Endothelial cell of umbilical vein (primary cell): ENCODE measurements around the gene MTAP. TPM values are rescaled to one million over a fixed set of nuclear protein-coding genes. Genes with fewer than 3 reads are reported as not detected.

Experiments
- BruUV-seq: library from RNA; stranded (reverse); fragments of 400-500 nt; replicated peaks from 2 replicates; lab custom pipeline; 2021; lab: Mats Ljungman, UMichigan
- CTCF ChIA-PET: fragments of 300-600, 350-600 bp; sonication (Branson Sonifier 250); formaldehyde crosslinking; loops from one replicate; lab custom pipeline; 2021; ENCODE audit warnings: antibody characterized with exemption, inconsistent platforms; lab: Charles Lee
- POLR2A ChIA-PET: fragments of 300-600, 350-600 bp; sonication (Branson Sonifier 250); formaldehyde crosslinking; loops from one replicate; lab custom pipeline; 2021; ENCODE audit warnings: antibody characterized with exemption, inconsistent platforms; lab: Charles Lee
- DNase-seq: peaks from one replicate; pipeline ENCODE4 v3.0.0-alpha.2; 2011; ENCODE audit warnings: low read depth, low spot score
- FAIRE-seq: peaks from 2 replicates; lab custom pipeline; 2011; peaks lifted over from hg19 to GRCh38; lab: Jason Lieb, UNC
- H2AFZ ChIP-seq: 2 replicates; pipeline ENCODE4 v1.6.0; 2012; ENCODE audit warnings: low read depth, low read length, control low read depth, inconsistent platforms
- H3K27ac ChIP-seq: 2 replicates; pipeline ENCODE4 v1.5.1; 2011; ENCODE audit warnings: low read depth, mild to moderate bottlenecking, control low read depth, low read length, moderate library complexity; ENCODE audit not compliant: insufficient read depth
- H3K27me3 ChIP-seq, 2 experiments: 2 replicates each; pipeline versions ENCODE4 v1.6.0 to v1.6.1; 2011; ENCODE audit warnings: low read length in 2 of 2, mixed read lengths in 1 of 2; ENCODE audit not compliant: control insufficient read depth in 2 of 2, insufficient read depth in 2 of 2
- H3K36me3 ChIP-seq, 2 experiments: 2 replicates in 1 of 2; 3 replicates in 1 of 2; pipeline ENCODE4 v1.5.1; 2011; ENCODE audit warnings: low read length in 2 of 2, mild to moderate bottlenecking in 1 of 2, moderate library complexity in 1 of 2; ENCODE audit not compliant: control insufficient read depth in 2 of 2, insufficient read depth in 2 of 2; ENCODE audit errors: extremely low read depth in 1 of 2
- H3K4me1 ChIP-seq: 3 replicates; pipeline ENCODE4 v1.5.1; 2011; ENCODE audit warnings: mild to moderate bottlenecking, low read length; ENCODE audit not compliant: control insufficient read depth, insufficient read depth; ENCODE audit errors: extremely low read depth
- H3K4me2 ChIP-seq: 2 replicates; pipeline ENCODE4 v1.6.1; 2011; ENCODE audit warnings: low read length, control low read depth, mixed read lengths; ENCODE audit not compliant: insufficient read depth
- H3K4me3 ChIP-seq, 3 experiments: fragments of 200-600 bp in 1 of 3; sonication (generic), shearing (Covaris generic) in 1 of 3; replicated peaks in 1 of 3; 2 replicates each; pipeline ENCODE4 v1.5.1; 2011 to 2016; ENCODE audit warnings: control low read depth in 3 of 3, low read length in 3 of 3, mild to moderate bottlenecking in 2 of 3, inconsistent platforms in 1 of 3, low read depth in 1 of 3, moderate library complexity in 1 of 3; ENCODE audit not compliant: insufficient read depth in 1 of 3
- H3K79me2 ChIP-seq: 2 replicates; pipeline ENCODE4 v1.6.0; 2012; ENCODE audit warnings: low read length, inconsistent platforms; ENCODE audit not compliant: control insufficient read depth, insufficient read depth
- H3K9ac ChIP-seq: replicated peaks from 2 replicates; pipeline ENCODE3; 2011; ENCODE audit warnings: low read length, control low read depth; ENCODE audit not compliant: insufficient read depth; ENCODE audit errors: extremely low read depth
- H3K9me1 ChIP-seq: replicated peaks from 3 replicates; pipeline ENCODE4 v1.6.0; 2011; ENCODE audit warnings: mild to moderate bottlenecking, low read length; ENCODE audit not compliant: control insufficient read depth, insufficient read depth; ENCODE audit errors: extremely low read depth
- H3K9me3 ChIP-seq: replicated peaks from 2 replicates; pipeline ENCODE4 v1.5.1; 2012; ENCODE audit warnings: low read length, inconsistent platforms; ENCODE audit not compliant: control insufficient read depth, insufficient read depth
- H4K20me1 ChIP-seq: replicated peaks from 2 replicates; pipeline ENCODE3; 2011; ENCODE audit warnings: mild to moderate bottlenecking, low read length; ENCODE audit not compliant: control insufficient read depth, insufficient read depth; ENCODE audit errors: extremely low read depth
- CTCF ChIP-seq, 2 donors: IDR thresholded peaks; 1 replicate in 1 of 2; 2 replicates in 1 of 2; pipeline ENCODE4 v1.5.1; 2011; ENCODE audit warnings: low read length in 2 of 2, mild to moderate bottlenecking in 2 of 2, moderate library complexity in 2 of 2, control low read depth in 1 of 2, inconsistent platforms in 1 of 2, low read depth in 1 of 2; ENCODE audit not compliant: insufficient read depth in 1 of 2; ENCODE audit errors: extremely low read depth in 1 of 2
- EZH2 ChIP-seq: IDR thresholded peaks from 2 replicates; pipeline ENCODE4 v1.6.1; 2012; ENCODE audit warnings: borderline replicate concordance, low read depth, mild to moderate bottlenecking, moderate library complexity, low read length, inconsistent platforms; ENCODE audit not compliant: severe bottlenecking
- FOS ChIP-seq: IDR thresholded peaks from 2 replicates; pipeline ENCODE4 v1.6.1; 2011; ENCODE audit warnings: mild to moderate bottlenecking, low read length, moderate library complexity, borderline replicate concordance; ENCODE audit not compliant: insufficient read depth
- GATA2 ChIP-seq: IDR thresholded peaks from 2 replicates; pipeline ENCODE4 v1.7.0; 2011; ENCODE audit warnings: low read depth, mild to moderate bottlenecking, moderate library complexity, mixed read lengths, low read length; ENCODE audit not compliant: insufficient read length, insufficient read depth
- JUN ChIP-seq: IDR thresholded peaks from 2 replicates; pipeline ENCODE4 v1.6.1; 2011; ENCODE audit warnings: borderline replicate concordance, low read depth; ENCODE audit not compliant: insufficient read length, insufficient read depth
- MAX ChIP-seq: IDR thresholded peaks from 2 replicates; pipeline ENCODE4 v1.6.1; 2011; ENCODE audit not compliant: insufficient read depth, insufficient read length
- MYC ChIP-seq: IDR thresholded peaks from one replicate; pipeline ENCODE4 v1.6.1; 2011; ENCODE audit warnings: mild to moderate bottlenecking, low read depth, low read length
- POLR2A ChIP-seq: IDR thresholded peaks from 2 replicates; pipeline ENCODE4 v1.6.1; 2012; ENCODE audit warnings: low read depth, mild to moderate bottlenecking, control low read depth, low read length
- POLR2AphosphoS5 ChIP-seq: IDR thresholded peaks from 2 replicates; pipeline ENCODE4 v1.6.1; 2012; ENCODE audit warnings: low read depth, mild to moderate bottlenecking, control low read depth, low read length, moderate library complexity; ENCODE audit not compliant: insufficient read depth
- dilution Hi-C: fragments of 300-500 bp; cut with MboI; formaldehyde crosslinking; loops from one replicate; pipeline ENCODE4 v1.15.0; 2019; ENCODE audit warnings: low sequenced_read_pairs; ENCODE audit not compliant: extremely low pct_ligation_motif_present
- intact Hi-C: fragments of 100-400 bp; cut with micrococcal nuclease; formaldehyde crosslinking; loops from one replicate; pipeline ENCODE4 v1.10.0; 2022
- polyA plus RNA-seq, 4 experiments: library from polyadenylated mRNA; depleted of rRNA in 3 of 4; stranded (reverse) in 3 of 4; unstranded in 1 of 4; fragments of >200 nt; gene quantifications; 2 replicates each; pipeline versions ENCODE4 v1.2.1 to v1.2.3, GENCODE V29; 2011 to 2012; ENCODE audit warnings: missing spikeins in 1 of 4
- total RNA-seq: library from RNA; stranded (reverse); gene quantifications from 2 replicates; pipeline ENCODE4 v1.2.3, GENCODE V29; 2021

MTAP gene
- total and polyA plus RNA-seq, 2 donors (not counting 3 experiments of a cell fraction or from before 2014, with no cell fraction given), result 11.3 to 55.1 TPM

- Histone ChIP-seq H4K20me1 (no peaks in the 10 kb centered on the region), H3K4me1 (no peaks in the 10 kb centered on the region), H3K4me2 (no peak overlapping the region), H3K27me3 (peaks cover 1 to 18% of the 10 kb centered on the region in 2 experiments), H3K9me1 (no peaks in the 10 kb centered on the region), H3K4me3 (no peak overlapping the region), H3K9ac (no peak overlapping the region), H2AFZ (no peak overlapping the region), H3K9me3 (no peaks in the 10 kb centered on the region), H3K27ac (no peak overlapping the region), H3K36me3 (no peaks in the 10 kb centered on the region), H3K79me2 (no peaks in the 10 kb centered on the region)
- intact Hi-C loops, result no loop called here
- no TSS peak for BruUV-seq
- POLR2A ChIA-PET, result no interaction called here
- TF ChIP-seq MAX (no peak), MYC (no peak), GATA2 (no peak), FOS (no peak), JUN (no peak), POLR2AphosphoS5 (no peak), EZH2 (no peak), POLR2A (no peak), CTCF (IDR thresholded peaks at IDR 0.05; ENCODE audit: extremely low read depth in 1 of 2, insufficient read depth in 1 of 2, low read depth in 1 of 2, low read length in 2 of 2) (no peak)
- DNase-seq (no peak), FAIRE-seq (no peak)
- CTCF ChIA-PET, result interaction anchor here (0.8 to 1.2 kb wide), 3 partner anchors 9 to 296 kb away, joined by 3 read pairs; no protein-coding TSS in a partner anchor
- dilution Hi-C loops, result no loop called here
Observed at GRCh38 chr9:21762064-21762463, 40.4 kb upstream of the MTAP start.
